ENCODE measurements around the gene MSH2.

DNA sequence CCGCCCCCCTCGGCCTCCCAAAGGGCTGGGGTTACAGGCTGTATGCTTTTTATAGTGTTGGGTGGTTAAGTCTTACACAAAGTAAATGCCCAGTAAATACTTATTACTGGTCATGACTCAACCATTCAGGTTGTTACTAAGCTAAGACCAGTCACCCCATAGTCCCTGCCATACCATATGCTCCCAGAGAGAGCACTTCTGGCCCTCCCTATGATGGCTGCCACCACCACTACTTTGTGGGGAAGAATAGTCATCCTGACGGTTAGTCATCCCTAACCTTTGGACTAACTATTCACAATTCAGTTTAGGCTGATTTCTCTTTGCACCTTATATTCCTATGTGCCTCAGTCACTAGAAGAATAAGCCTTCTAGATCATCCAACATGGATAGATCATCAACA lies 42.0 kb upstream of the MSH2 start:
- no peak for TF ChIP-seq CTCF (IDR thresholded peaks at IDR 0.05; ENCODE audit: low read depth, low read length, missing input control)
- TF ChIP-seq, protein P1, sequence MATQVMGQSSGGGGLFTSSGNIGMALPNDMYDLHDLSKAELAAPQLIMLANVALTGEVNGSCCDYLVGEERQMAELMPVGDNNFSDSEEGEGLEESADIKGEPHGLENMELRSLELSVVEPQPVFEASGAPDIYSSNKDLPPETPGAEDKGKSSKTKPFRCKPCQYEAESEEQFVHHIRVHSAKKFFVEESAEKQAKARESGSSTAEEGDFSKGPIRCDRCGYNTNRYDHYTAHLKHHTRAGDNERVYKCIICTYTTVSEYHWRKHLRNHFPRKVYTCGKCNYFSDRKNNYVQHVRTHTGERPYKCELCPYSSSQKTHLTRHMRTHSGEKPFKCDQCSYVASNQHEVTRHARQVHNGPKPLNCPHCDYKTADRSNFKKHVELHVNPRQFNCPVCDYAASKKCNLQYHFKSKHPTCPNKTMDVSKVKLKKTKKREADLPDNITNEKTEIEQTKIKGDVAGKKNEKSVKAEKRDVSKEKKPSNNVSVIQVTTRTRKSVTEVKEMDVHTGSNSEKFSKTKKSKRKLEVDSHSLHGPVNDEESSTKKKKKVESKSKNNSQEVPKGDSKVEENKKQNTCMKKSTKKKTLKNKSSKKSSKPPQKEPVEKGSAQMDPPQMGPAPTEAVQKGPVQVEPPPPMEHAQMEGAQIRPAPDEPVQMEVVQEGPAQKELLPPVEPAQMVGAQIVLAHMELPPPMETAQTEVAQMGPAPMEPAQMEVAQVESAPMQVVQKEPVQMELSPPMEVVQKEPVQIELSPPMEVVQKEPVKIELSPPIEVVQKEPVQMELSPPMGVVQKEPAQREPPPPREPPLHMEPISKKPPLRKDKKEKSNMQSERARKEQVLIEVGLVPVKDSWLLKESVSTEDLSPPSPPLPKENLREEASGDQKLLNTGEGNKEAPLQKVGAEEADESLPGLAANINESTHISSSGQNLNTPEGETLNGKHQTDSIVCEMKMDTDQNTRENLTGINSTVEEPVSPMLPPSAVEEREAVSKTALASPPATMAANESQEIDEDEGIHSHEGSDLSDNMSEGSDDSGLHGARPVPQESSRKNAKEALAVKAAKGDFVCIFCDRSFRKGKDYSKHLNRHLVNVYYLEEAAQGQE (IDR thresholded peaks at IDR 0.05), result no peak
- TF ChIP-seq, protein P2, sequence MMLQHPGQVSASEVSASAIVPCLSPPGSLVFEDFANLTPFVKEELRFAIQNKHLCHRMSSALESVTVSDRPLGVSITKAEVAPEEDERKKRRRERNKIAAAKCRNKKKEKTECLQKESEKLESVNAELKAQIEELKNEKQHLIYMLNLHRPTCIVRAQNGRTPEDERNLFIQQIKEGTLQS (IDR thresholded peaks at IDR 0.05), result no peak
- TF ChIP-seq FOXA1 (IDR thresholded peaks at IDR 0.05), result no peak
- TF ChIP-seq SP1 (IDR thresholded peaks at IDR 0.05), result no peak
- TF ChIP-seq TAF1 (conservative IDR thresholded peaks at IDR 0.05), result no peak
- TF ChIP-seq, protein P3, sequence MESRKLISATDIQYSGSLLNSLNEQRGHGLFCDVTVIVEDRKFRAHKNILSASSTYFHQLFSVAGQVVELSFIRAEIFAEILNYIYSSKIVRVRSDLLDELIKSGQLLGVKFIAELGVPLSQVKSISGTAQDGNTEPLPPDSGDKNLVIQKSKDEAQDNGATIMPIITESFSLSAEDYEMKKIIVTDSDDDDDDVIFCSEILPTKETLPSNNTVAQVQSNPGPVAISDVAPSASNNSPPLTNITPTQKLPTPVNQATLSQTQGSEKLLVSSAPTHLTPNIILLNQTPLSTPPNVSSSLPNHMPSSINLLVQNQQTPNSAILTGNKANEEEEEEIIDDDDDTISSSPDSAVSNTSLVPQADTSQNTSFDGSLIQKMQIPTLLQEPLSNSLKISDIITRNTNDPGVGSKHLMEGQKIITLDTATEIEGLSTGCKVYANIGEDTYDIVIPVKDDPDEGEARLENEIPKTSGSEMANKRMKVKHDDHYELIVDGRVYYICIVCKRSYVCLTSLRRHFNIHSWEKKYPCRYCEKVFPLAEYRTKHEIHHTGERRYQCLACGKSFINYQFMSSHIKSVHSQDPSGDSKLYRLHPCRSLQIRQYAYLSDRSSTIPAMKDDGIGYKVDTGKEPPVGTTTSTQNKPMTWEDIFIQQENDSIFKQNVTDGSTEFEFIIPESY (IDR thresholded peaks at IDR 0.05), result no peak
- TF ChIP-seq HNF4G (IDR thresholded peaks at IDR 0.05), result no peak
- TF ChIP-seq EGR1 (IDR thresholded peaks at IDR 0.05; ENCODE audit: low read depth in 2 of 2), result no peak
- TF ChIP-seq JUND (IDR thresholded peaks at IDR 0.05), result no peak
- TF ChIP-seq RXRA (IDR thresholded peaks at IDR 0.05), result no peak
- no peak for TF ChIP-seq RAD21 (IDR thresholded peaks at IDR 0.05)
